Activated T-cell treated with anti-CD3 and anti-CD28 coated beads, Interleukin-2, amount 50 U/mL, for 1 hour (primary cell): ENCODE measurements around the gene SPPL3.
"Not testable (repeated sequence)": the region's sequence is repeated elsewhere in the genome, so short reads cannot be mapped to it uniquely, and the experiment has no call there.

Experiments
- DNase-seq: peaks from one replicate; pipeline ENCODE4 v3.0.0-alpha.2; 2020

SPPL3 gene

GRCh38 chr12:120814203-120814902 lies 89.8 kb downstream of the SPPL3 start:
- DNase-seq = no peak

GRCh38 chr12:120813588-120814153 lies 90.5 kb downstream of the SPPL3 start:
- DNase-seq = no peak

- no peak for DNase-seq
Measured at GRCh38 chr12:120810021-120810420, 94.1 kb downstream of the SPPL3 start.

- DNase-seq = no peak
Measured at GRCh38 chr12:120804428-120804827, 99.7 kb downstream of the SPPL3 start.

GRCh38 chr12:120801146-120801545 lies 103.0 kb downstream of the SPPL3 start:
- DNase-seq = no peak

- DNase-seq = no peak
Measured at GRCh38 chr12:120800665-120801064, 103.5 kb downstream of the SPPL3 start.

- no peak for DNase-seq
Measured at GRCh38 chr12:120799243-120800045, 104.7 kb downstream of the SPPL3 start.

GRCh38 chr12:120798696-120799095 lies 105.5 kb downstream of the SPPL3 start:
- DNase-seq = no peak

GRCh38 chr12:120797677-120798642 lies 106.2 kb downstream of the SPPL3 start:
- no peak for DNase-seq

- DNase-seq = no peak
Measured at GRCh38 chr12:120795441-120796178, 108.5 kb downstream of the SPPL3 start.

- no peak for DNase-seq
Measured at GRCh38 chr12:120793357-120793756, 110.8 kb downstream of the SPPL3 start.

- not testable (repeated sequence) for DNase-seq
Measured at GRCh38 chr12:120792456-120792855, 111.7 kb downstream of the SPPL3 start.

- DNase-seq = no peak
Measured at GRCh38 chr12:120791669-120792176, 112.4 kb downstream of the SPPL3 start.

GRCh38 chr12:120790114-120790513 lies 114.0 kb downstream of the SPPL3 start:
- DNase-seq = no peak

- no peak for DNase-seq
Measured at GRCh38 chr12:120787889-120788288, 116.3 kb downstream of the SPPL3 start.

- no peak for DNase-seq
Measured at GRCh38 chr12:120784804-120785203, 119.4 kb downstream of the SPPL3 start.

GRCh38 chr12:120783197-120783596 lies 121.0 kb downstream of the SPPL3 start:
- no peak for DNase-seq

- no peak for DNase-seq
Measured at GRCh38 chr12:120775862-120776552, 128.2 kb downstream of the SPPL3 start.

- DNase-seq = no peak
Measured at GRCh38 chr12:120774169-120774916, 129.8 kb downstream of the SPPL3 start.

GRCh38 chr12:120771097-120771496 lies 133.1 kb downstream of the SPPL3 start:
- no peak for DNase-seq
